Heart left ventricle (tissue), 16 donors: ENCODE results near the gene DNAAF8. TPM values are rescaled to one million over a fixed set of nuclear protein-coding genes. Genes with fewer than 3 reads are reported as not detected.

Experiments
- ATAC-seq, 4 donors: fragments of 200-7000 bp; cut with Tn5 transposase; one replicate each; pipeline ENCODE4 v1.9.1; 2020 to 2022; ENCODE audit warnings: moderate library complexity in 4 of 4, mild to moderate bottlenecking in 3 of 4, moderate number of reproducible peaks in 1 of 4
- DNase-seq, 5 donors: peaks; one replicate each; pipeline ENCODE4 v3.0.0-alpha.2; 2020
- H3K27ac ChIP-seq, 12 donors: fragments of 200-600 bp; sonication (generic) in 4 of 12; one replicate each; pipeline versions ENCODE4 v1.5.0 to v1.8.0; 2016 to 2022; ENCODE audit warnings: mild to moderate bottlenecking in 2 of 12
- H3K27me3 ChIP-seq, 9 donors: fragments of 200-600 bp; sonication (generic) in 2 of 9; one replicate each; pipeline versions ENCODE4 v1.5.1 to v1.8.0; 2016 to 2022; ENCODE audit warnings: mild to moderate bottlenecking in 3 of 9
- H3K36me3 ChIP-seq, 9 donors: fragments of 200-600 bp; sonication (generic) in 2 of 9; one replicate each; pipeline versions ENCODE4 v1.5.0 to v1.8.0; 2018 to 2022; ENCODE audit warnings: mild to moderate bottlenecking in 2 of 9
- H3K4me1 ChIP-seq, 12 donors: fragments of 200-600 bp; sonication (generic) in 4 of 12; one replicate each; pipeline versions ENCODE4 v1.5.0 to v1.8.0; 2016 to 2022; ENCODE audit warnings: mild to moderate bottlenecking in 3 of 12
- H3K4me3 ChIP-seq, 12 donors: fragments of 200-600 bp; sonication (generic) in 4 of 12; one replicate each; pipeline versions ENCODE4 v1.5.0 to v1.8.0; 2017 to 2022; ENCODE audit warnings: mild to moderate bottlenecking in 9 of 12, moderate library complexity in 4 of 12
- H3K9me3 ChIP-seq, 12 donors: fragments of 200-600 bp; sonication (generic) in 4 of 12; one replicate each; pipeline versions ENCODE4 v1.5.0 to v1.8.0; 2016 to 2022; ENCODE audit warnings: mild to moderate bottlenecking in 1 of 12
- POLR2A ChIP-seq, 2 donors: fragments of 450-650 bp; IDR thresholded peaks; one replicate each; pipeline ENCODE4 v1.6.1; 2017; ENCODE audit warnings: antibody characterized with exemption in 2 of 2, mild to moderate bottlenecking in 2 of 2, moderate library complexity in 2 of 2
- WGBS, 4 donors: extraction: QIAGEN DNeasy Blood & Tissue Kit in 2 of 4; methylation state at CpG; one replicate each; pipeline versions ENCODE4 v1.1.5 to v1.1.7; 2013 to 2018; 5-methylcytosine and 5-hydroxymethylcytosine counted together
- intact Hi-C, 10 donors: fragments of 100-400 bp; cut with DNase I; formaldehyde crosslinking; loops; one replicate each; pipeline versions ENCODE4 v1.11.1 to v1.14.2; 2022
- polyA plus RNA-seq, 2 donors: library from polyadenylated mRNA; stranded (reverse); fragments of 200-250 nt; gene quantifications; one replicate each; pipeline ENCODE4 v1.2.3, GENCODE V29; 2013
- total RNA-seq, 9 donors: library from RNA; depleted of rRNA in 2 of 9; stranded (reverse); fragments of >200 nt in 2 of 9; fragmentation: NEBNext Ultra II Directional in 3 of 9; extraction: Animal tissue kit (Norgen Biotek cat#: 25700) in 3 of 9; gene quantifications; one replicate each; pipeline versions ENCODE4 v1.1.0 to v1.2.4, GENCODE V29; 2016 to 2023
- TF ChIP-seq, protein P1 (sequence below), 12 donors: fragments of 200-600 bp; sonication (generic) in 4 of 12; IDR thresholded peaks; one replicate each; pipeline versions ENCODE4 v1.5.0 to v1.8.0; 2018 to 2022; ENCODE audit warnings: antibody characterized with exemption in 12 of 12, mild to moderate bottlenecking in 5 of 12
- donor health status: ischemic (EF 13 %, LVEDD 7.1; RV severe dilation, severe dysfunction).
- donor health status: healthy with polysubstance abuse.
- donor health status: DM: no; HTN: yes; CAD: no.
- donor health status: DM: no; HTN: no; CAD: no.
- donor health status: ischemic (EF 25% LVEDD 6.9; RV normal size, moderate dysfunction).
- donor health status: ischemic (EF 25% LVEDD 5.7; RV mildly dilated, moderate dysfunction).
- donor health status: healthy.
- donor health status: DM: yes; HTN: yes; CAD: no.
- donor health status: ischemic (EF 35%, LVEDD 5.7; RV mildly dilated, moderate dysfunction).
- donor health status: nonischemic (EF 11% LVEDD 7.7; RV severe dilation, severe dysfunction).
- donor health status: DM: yes; HTN: yes; CAD: no.
- donor health status: PGD.
- donor health status: ischemic (EF 29% LVEDD 5.4; RV normal size, mild dysfunction).
- donor health status: nonischemic (EF 23%, LVEDD 6.1; RV moderate dilation, normal function).

The DNAAF8 gene
- total and polyA plus RNA-seq, 11 donors = 0.34 to 3.4 (median 0.91) TPM

DNA sequence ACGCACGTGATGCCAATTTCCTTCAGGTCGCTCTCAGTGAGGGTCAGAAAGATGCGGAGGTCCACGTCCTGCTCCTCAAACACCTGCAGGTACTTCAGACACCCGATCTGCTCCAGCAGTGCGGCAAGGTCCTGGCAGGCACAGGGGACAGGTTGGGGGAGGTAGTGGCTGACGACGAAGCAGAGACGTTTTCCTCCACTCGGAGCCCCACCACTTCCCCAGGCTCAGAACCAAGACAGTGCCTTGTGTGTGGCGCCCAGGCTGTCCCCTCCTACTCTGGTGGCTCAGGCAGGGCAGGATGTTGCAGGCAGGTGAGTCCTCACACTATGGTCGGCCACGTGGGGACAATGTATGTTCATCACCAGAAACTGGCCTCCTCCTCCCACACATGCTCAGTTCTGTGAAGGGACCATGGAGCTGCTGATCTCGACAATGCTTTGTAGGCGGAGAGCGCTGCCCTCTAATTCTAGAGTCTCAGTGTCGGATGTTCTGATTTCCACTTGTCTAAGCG lies 35.2 kb upstream of the DNAAF8 start:
- H3K27ac ChIP-seq = no peak overlapping the region
- H3K4me3 ChIP-seq = no peak overlapping the region
- no peak for ATAC-seq
- 86 to 91% (median 89%) methylated on average over 17 to 19 of the region's 19 CpGs for WGBS, 4 donors
- no peaks in the 10 kb centered on the region for H3K27me3 ChIP-seq
- DNase-seq = no peak
- H3K9me3 ChIP-seq = no peaks in the 10 kb centered on the region
- intact Hi-C loops = loop anchor here in 2 of 10 donors (5.0 to 10.0 kb wide), 2 partner anchors 33 to 256 kb away; partner anchors contain the start of genes ANKS3 (in 1 of the 2), DNAAF8 (in 1 of the 2) and SEC14L5 (in 1 of the 2)
- H3K36me3 ChIP-seq = peaks cover 0 to 88% (median 73%) of the 10 kb centered on the region in 9 donors
- TF ChIP-seq POLR2A (IDR thresholded peaks at IDR 0.05) = no peak
- TF ChIP-seq, protein P1, sequence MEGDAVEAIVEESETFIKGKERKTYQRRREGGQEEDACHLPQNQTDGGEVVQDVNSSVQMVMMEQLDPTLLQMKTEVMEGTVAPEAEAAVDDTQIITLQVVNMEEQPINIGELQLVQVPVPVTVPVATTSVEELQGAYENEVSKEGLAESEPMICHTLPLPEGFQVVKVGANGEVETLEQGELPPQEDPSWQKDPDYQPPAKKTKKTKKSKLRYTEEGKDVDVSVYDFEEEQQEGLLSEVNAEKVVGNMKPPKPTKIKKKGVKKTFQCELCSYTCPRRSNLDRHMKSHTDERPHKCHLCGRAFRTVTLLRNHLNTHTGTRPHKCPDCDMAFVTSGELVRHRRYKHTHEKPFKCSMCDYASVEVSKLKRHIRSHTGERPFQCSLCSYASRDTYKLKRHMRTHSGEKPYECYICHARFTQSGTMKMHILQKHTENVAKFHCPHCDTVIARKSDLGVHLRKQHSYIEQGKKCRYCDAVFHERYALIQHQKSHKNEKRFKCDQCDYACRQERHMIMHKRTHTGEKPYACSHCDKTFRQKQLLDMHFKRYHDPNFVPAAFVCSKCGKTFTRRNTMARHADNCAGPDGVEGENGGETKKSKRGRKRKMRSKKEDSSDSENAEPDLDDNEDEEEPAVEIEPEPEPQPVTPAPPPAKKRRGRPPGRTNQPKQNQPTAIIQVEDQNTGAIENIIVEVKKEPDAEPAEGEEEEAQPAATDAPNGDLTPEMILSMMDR (IDR thresholded peaks at IDR 0.05) = no peak
- H3K4me1 ChIP-seq = peaks cover 4 to 37% (median 16%) of the 10 kb centered on the region in 12 donors

DNA sequence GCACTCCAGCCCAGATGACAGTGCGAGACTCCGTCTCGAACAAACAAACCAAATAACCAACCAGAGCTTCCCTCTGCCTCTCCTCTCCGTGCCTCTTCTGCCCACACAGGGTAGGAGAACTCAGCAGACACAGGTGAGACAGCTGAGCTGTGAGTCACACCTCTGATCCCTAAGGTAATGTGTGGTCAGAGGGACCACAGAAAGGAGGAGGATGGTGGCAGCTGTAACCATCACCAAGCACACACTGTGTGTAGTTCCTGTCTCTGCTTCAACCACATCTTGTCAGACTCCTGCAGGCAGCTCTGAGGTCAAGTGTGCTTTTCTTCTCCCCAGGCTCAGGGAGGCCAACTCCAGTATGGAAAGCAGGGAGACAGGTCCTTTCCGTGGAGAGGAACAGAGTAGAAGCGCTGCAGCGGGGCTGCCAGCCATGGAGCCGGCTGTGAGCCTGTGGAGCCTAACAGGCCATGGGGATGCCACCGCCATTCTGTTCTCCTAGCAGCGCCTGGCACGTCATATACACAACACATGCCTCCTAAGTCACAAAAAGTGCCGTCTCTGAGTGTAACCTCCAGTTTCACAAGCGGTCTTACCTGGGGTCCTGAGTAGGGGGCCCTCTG lies 33.8 kb upstream of the DNAAF8 start:
- Histone ChIP-seq H3K4me1 (peaks cover 0 to 23% (median 3%) of the 10 kb centered on the region in 12 donors), H3K9me3 (no peaks in the 10 kb centered on the region), H3K36me3 (peaks cover 0 to 98% (median 82%) of the 10 kb centered on the region in 9 donors), H3K27ac (no peak overlapping the region), H3K27me3 (no peaks in the 10 kb centered on the region), H3K4me3 (no peak overlapping the region)
- ATAC-seq = no peak
- intact Hi-C loops = no loop called here
- no peak for DNase-seq
- 94 to 98% (median 96%) methylated on average over 10 to 13 of the region's 13 CpGs for WGBS, 4 donors
- TF ChIP-seq, protein P1 (IDR thresholded peaks at IDR 0.05) = no peak
- no peak for TF ChIP-seq POLR2A (IDR thresholded peaks at IDR 0.05)

DNA sequence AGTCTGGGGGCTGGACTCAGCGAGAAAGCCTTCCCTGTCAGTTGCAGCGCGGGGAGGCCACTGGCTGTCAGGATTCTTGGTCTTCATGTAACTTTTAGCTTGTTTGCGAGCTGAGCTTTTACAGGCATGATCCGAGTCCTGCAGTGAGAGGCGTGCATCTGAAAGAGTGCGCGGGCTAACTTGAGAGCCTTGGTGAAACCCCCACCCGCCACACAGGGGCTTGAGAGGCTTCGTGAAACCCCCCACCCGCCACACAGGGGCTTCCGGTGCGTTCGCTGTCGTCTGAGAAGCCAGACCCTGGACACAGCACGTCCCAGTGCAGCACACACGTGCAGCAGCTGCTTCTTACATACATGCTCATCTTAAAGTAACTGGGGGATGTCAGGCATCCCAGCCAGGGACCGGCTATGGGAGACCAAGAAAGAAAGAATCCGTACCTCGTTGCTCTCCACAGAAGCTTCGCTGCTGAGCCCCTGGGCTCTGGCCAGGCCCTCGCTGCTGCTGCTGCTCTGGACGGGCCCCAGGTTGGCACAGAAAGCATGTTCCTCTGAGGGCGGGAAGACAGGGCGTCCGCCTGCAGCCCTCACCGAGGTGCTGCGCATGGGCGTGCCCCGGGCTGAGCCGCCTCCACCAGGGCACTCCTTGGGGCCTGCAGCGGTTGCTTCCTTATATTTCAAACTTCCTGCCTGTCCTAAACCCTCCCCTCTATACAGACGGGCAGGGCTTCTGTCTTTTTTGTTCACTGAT lies 33.2 kb upstream of the DNAAF8 start:
- intact Hi-C loops = no loop called here
- Histone ChIP-seq H3K4me3 (no peak overlapping the region), H3K27me3 (no peaks in the 10 kb centered on the region), H3K36me3 (peaks cover 0 to 98% (median 77%) of the 10 kb centered on the region in 9 donors), H3K4me1 (peaks cover 0 to 16% (median 0%) of the 10 kb centered on the region in 12 donors), H3K9me3 (no peaks in the 10 kb centered on the region), H3K27ac (no peak overlapping the region)
- ATAC-seq = peak; percentile 68 to 89 (median 80)
- DNase-seq = peak in 4 of 5 donors; percentile 22 to 76 (median 48)
- WGBS, 4 donors = 68 to 90% (median 81%) methylated on average over 28 to 33 of the region's 33 CpGs
- TF ChIP-seq POLR2A (IDR thresholded peaks at IDR 0.05) = no peak
- TF ChIP-seq, protein P1 (IDR thresholded peaks at IDR 0.05) = no peak
